GM21381 (cell line): ENCODE data around the gene FCF1.

Experiments
- ATAC-seq: cut with Tn5 transposase; IDR thresholded peaks from one replicate; pipeline ENCODE4 v1.9.1; 2021; ENCODE audit warnings: mild to moderate bottlenecking, moderate library complexity; ENCODE audit not compliant: unreplicated experiment

Gene FCF1

GRCh38 chr14:74762917-74763802 lies 50.2 kb downstream of the FCF1 start, which contains the start of gene YLPM1:
TSS of gene YLPM1 (plus strand) at chr14:74763316. CDS start at chr14:74763490, 174 bp downstream.
- peak; percentile 92 for ATAC-seq

DNA sequence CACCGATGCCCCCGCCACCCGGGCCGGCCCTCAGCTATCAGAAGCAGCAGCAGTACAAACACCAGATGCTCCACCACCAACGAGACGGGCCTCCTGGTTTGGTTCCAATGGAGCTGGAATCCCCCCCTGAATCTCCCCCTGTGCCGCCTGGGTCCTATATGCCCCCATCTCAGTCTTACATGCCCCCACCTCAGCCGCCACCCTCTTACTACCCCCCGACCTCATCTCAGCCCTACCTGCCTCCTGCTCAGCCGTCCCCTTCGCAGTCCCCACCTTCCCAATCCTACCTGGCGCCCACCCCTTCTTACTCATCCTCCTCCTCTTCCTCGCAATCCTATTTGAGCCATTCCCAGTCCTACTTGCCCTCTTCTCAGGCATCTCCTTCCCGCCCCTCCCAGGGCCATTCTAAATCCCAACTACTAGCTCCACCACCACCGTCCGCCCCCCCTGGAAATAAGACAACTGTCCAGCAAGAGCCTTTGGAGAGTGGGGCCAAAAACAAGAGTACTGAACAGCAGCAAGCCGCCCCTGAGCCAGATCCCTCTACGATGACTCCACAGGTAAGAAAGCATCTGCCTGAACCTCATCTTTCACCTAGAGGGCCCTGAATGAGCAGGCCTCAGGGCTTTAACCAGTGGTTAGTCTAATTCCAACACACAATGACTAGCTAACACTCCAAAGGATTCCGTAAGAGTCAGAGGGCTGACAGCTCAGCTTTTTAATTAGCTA lies 51.0 kb downstream of the FCF1 start:
- ATAC-seq, result no peak

GRCh38 chr14:74765721-74766120 lies 52.8 kb downstream of the FCF1 start:
- no peak for ATAC-seq

DNA sequence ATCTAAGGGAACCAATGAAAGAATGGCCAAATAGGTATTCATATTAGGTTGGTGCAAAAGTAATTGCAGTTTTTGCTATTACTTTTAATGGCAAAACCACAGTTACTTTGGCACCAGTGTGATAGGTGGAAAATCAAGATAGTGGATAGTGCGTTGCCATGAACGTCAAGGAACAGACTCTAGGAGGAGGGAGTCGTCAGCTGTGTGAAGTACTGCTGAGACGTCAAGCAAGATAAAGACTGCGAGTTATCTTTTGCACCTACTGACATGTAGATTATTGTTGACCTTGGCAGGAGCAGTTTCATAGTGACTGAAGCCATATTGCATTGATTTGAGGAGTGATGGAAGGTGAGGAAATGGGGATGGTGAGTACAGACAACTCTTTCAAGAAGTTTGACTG lies 58.5 kb downstream of the FCF1 start:
- no peak for ATAC-seq

DNA sequence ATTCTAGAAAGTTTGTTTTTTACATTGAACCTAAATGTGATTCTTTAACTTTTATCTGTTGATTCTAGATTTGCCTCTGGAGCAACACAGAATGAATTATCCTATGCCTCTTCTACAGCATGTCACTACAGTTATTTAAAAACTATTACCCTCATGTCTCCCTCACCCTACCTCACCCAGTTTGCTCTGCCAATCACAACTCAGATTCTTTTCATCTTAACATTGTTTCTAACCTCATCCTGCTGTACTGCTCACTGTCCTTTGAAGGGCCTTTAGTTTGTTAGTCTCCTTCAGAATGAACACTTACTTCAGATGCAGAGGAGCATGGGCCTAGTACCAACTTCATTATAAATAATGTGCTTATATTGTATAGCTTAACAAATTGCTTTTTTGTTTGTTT lies 71.7 kb downstream of the FCF1 start:
- ATAC-seq, result no peak

- ATAC-seq, result no peak
Measured at GRCh38 chr14:74785056-74785613, 72.2 kb downstream of the FCF1 start.

GRCh38 chr14:74786796-74787315 lies 73.9 kb downstream of the FCF1 start:
- ATAC-seq, result no peak
